ENCODE data around the gene GABRD.

Gene GABRD

GRCh38 chr1:2019172-2019543 lies at the start of gene GABRD:
Gene GABRD, plus strand, starts transcription at chr1:2019345. Its CDS starts 79 bp downstream, at chr1:2019424.
- no peak within 1 kb of the TSS for H3K4me3 ChIP-seq (ENCODE audit: low read length)
- no peak within 1 kb of the TSS for H3K27ac ChIP-seq (ENCODE audit: low read depth, low read length)
- H4K20me1 ChIP-seq (ENCODE audit: control insufficient read depth, insufficient read depth, low read depth, low read length) = no peaks in the 10 kb centered on the region
- H3K79me2 ChIP-seq (ENCODE audit: control insufficient read depth, low read length) = no peaks in the 10 kb centered on the region
- H3K27me3 ChIP-seq (ENCODE audit: control insufficient read depth, low read length) = no peaks in the 10 kb centered on the region
- no peak for TF ChIP-seq EZH2phosphoT487 (IDR thresholded peaks at IDR 0.05; ENCODE audit: borderline replicate concordance, low read length)
- TF ChIP-seq CTCF (IDR thresholded peaks at IDR 0.05; ENCODE audit: low read depth, low read length, poor library complexity, severe bottlenecking) = no peak
- no peaks in the 10 kb centered on the region for H3K4me1 ChIP-seq (ENCODE audit: control insufficient read depth, low read length)
- no peaks in the 10 kb centered on the region for H3K9me2 ChIP-seq (replicated peaks; ENCODE audit: control insufficient read depth, low read length)
- no peaks in the 10 kb centered on the region for H3K9me3 ChIP-seq (ENCODE audit: control insufficient read depth, insufficient read depth, low read length)
- no peaks in the 10 kb centered on the region for H3K36me3 ChIP-seq (ENCODE audit: control insufficient read depth, low read length)
- H3K4me2 ChIP-seq (ENCODE audit: low read length) = no peak within 1 kb of the TSS
- no peaks in the 10 kb centered on the region for H3F3A ChIP-seq (ENCODE audit: control insufficient read depth, insufficient read depth)

GRCh38 chr1:1969505-1969900 lies 49.6 kb upstream of the GABRD start:
- Histone ChIP-seq H3K9me3 (ENCODE audit: control insufficient read depth, insufficient read depth, low read length) (peaks cover 18% of the 10 kb centered on the region; the same call in 1 of the 2 replicates), H4K20me1 (ENCODE audit: control insufficient read depth, insufficient read depth, low read depth, low read length) (no peaks in the 10 kb centered on the region), H3K36me3 (ENCODE audit: control insufficient read depth, low read length) (no peaks in the 10 kb centered on the region), H3K4me3 (ENCODE audit: low read length) (no peak overlapping the region), H3F3A (ENCODE audit: control insufficient read depth, insufficient read depth) (no peaks in the 10 kb centered on the region), H3K9me2 (replicated peaks; ENCODE audit: control insufficient read depth, low read length) (no peaks in the 10 kb centered on the region), H3K27me3 (ENCODE audit: control insufficient read depth, low read length) (no peaks in the 10 kb centered on the region), H3K27ac (ENCODE audit: low read depth, low read length) (no peak overlapping the region), H3K4me2 (ENCODE audit: low read length) (no peak overlapping the region), H3K79me2 (ENCODE audit: control insufficient read depth, low read length) (no peaks in the 10 kb centered on the region), H3K4me1 (ENCODE audit: control insufficient read depth, low read length) (no peaks in the 10 kb centered on the region)
- TF ChIP-seq EZH2phosphoT487 (IDR thresholded peaks at IDR 0.05; ENCODE audit: borderline replicate concordance, low read length) = no peak
- no peak for TF ChIP-seq CTCF (IDR thresholded peaks at IDR 0.05; ENCODE audit: low read depth, low read length, poor library complexity, severe bottlenecking)

- H3K4me2 ChIP-seq (ENCODE audit: low read length) = no peak overlapping the region
- no peak overlapping the region for H3K4me3 ChIP-seq (ENCODE audit: low read length)
- no peaks in the 10 kb centered on the region for H3K79me2 ChIP-seq (ENCODE audit: control insufficient read depth, low read length)
- no peaks in the 10 kb centered on the region for H3K9me2 ChIP-seq (replicated peaks; ENCODE audit: control insufficient read depth, low read length)
- H3K27ac ChIP-seq (ENCODE audit: low read depth, low read length) = no peak overlapping the region
- peaks cover 18% of the 10 kb centered on the region; the same call in 1 of the 2 replicates for H3K9me3 ChIP-seq (ENCODE audit: control insufficient read depth, insufficient read depth, low read length)
- H4K20me1 ChIP-seq (ENCODE audit: control insufficient read depth, insufficient read depth, low read depth, low read length) = no peaks in the 10 kb centered on the region
- no peak for TF ChIP-seq CTCF (IDR thresholded peaks at IDR 0.05; ENCODE audit: low read depth, low read length, poor library complexity, severe bottlenecking)
- TF ChIP-seq EZH2phosphoT487 (IDR thresholded peaks at IDR 0.05; ENCODE audit: borderline replicate concordance, low read length) = no peak
- H3K4me1 ChIP-seq (ENCODE audit: control insufficient read depth, low read length) = no peaks in the 10 kb centered on the region
- no peaks in the 10 kb centered on the region for H3K27me3 ChIP-seq (ENCODE audit: control insufficient read depth, low read length)
- no peaks in the 10 kb centered on the region for H3K36me3 ChIP-seq (ENCODE audit: control insufficient read depth, low read length)
- no peaks in the 10 kb centered on the region for H3F3A ChIP-seq (ENCODE audit: control insufficient read depth, insufficient read depth)
Measured at GRCh38 chr1:1969953-1970716, 49.0 kb upstream of the GABRD start.
